KMS-11 (cell line): ENCODE measurements around the gene BRD4.

Experiments
- H2AFZ ChIP-seq: fragments of 200-600 bp; sonication (generic); 2 replicates; pipeline ENCODE4 v1.6.1; 2016; ENCODE audit warnings: antibody characterized with exemption, mixed run types, low read depth
- H3K27ac ChIP-seq: fragments of 200-600 bp; sonication (generic); 2 replicates; pipeline ENCODE4 v1.6.1; 2016; ENCODE audit warnings: mild to moderate bottlenecking, mixed run types
- H3K27me3 ChIP-seq: fragments of 200-600 bp; sonication (generic); 2 replicates; pipeline ENCODE4 v1.6.1; 2017; ENCODE audit warnings: mild to moderate bottlenecking, low read depth, mixed run types, moderate library complexity; ENCODE audit not compliant: insufficient read depth
- H3K36me3 ChIP-seq: fragments of 200-600 bp; sonication (generic); 2 replicates; pipeline ENCODE4 v1.6.1; 2017; ENCODE audit warnings: mild to moderate bottlenecking, mixed run types; ENCODE audit not compliant: insufficient read depth
- H3K4me1 ChIP-seq: fragments of 200-600 bp; sonication (generic); 2 replicates; pipeline ENCODE4 v1.6.1; 2016; ENCODE audit warnings: mild to moderate bottlenecking, low read depth, mixed run types; ENCODE audit not compliant: poor library complexity, severe bottlenecking
- H3K4me2 ChIP-seq: fragments of 200-600 bp; sonication (generic); 2 replicates; pipeline ENCODE4 v1.7.0; 2016; ENCODE audit warnings: mild to moderate bottlenecking, mixed run types
- H3K4me3 ChIP-seq: fragments of 200-600 bp; sonication (generic); IDR thresholded peaks from 2 replicates; pipeline ENCODE4 v1.6.1; 2017; ENCODE audit warnings: low read depth, low read length, mixed read lengths; ENCODE audit not compliant: insufficient read depth
- H3K79me2 ChIP-seq: fragments of 200-600 bp; sonication (generic); 2 replicates; pipeline ENCODE4 v1.6.1; 2016; ENCODE audit warnings: low read depth, mixed run types; ENCODE audit not compliant: insufficient read depth
- H3K9ac ChIP-seq: fragments of 200-600 bp; sonication (generic); 2 replicates; pipeline ENCODE4 v1.6.1; 2016; ENCODE audit warnings: mild to moderate bottlenecking, mixed run types
- H4K20me1 ChIP-seq: fragments of 200-600 bp; sonication (generic); 2 replicates; pipeline ENCODE4 v1.6.1; 2016; ENCODE audit warnings: mild to moderate bottlenecking, mixed run types; ENCODE audit not compliant: insufficient read depth
- TF ChIP-seq, protein P1 (sequence below): fragments of 200-600 bp; sonication (generic); conservative IDR thresholded peaks from 2 replicates; pipeline ENCODE4 v1.6.1; 2017; ENCODE audit warnings: low read depth, mild to moderate bottlenecking, antibody characterized with exemption, low read length, moderate library complexity, mixed read lengths

Gene BRD4

DNA sequence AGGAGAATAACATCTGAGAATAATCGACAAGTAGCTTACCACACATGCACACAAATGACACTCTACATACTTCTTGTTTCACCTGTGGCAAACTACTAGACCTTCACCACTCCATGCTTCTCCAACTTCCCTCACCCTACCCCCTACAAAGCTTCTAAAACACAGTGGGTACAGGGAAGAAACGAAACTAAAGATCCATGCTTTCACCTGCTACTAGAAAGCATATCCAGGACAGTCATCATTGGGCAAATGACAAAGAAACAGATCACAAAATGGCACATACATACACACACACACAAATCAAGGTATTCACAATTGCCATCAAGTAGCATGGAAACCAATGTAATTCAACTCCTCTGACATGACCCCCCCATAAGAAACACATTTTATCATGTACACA is 10.6 kb downstream of the BRD4 start:
- Histone ChIP-seq H3K27me3 (no peaks in the 10 kb centered on the region), H3K4me2 (no peak overlapping the region), H3K79me2 (peaks cover 100% of the 10 kb centered on the region), H3K27ac (no peak overlapping the region), H4K20me1 (peaks cover 96% of the 10 kb centered on the region), H3K36me3 (no peaks in the 10 kb centered on the region), H3K4me1 (peaks cover 79% of the 10 kb centered on the region), H3K9ac (no peak overlapping the region), H3K4me3 (no peak overlapping the region), H2AFZ (no peak overlapping the region)
- TF ChIP-seq, protein P1, sequence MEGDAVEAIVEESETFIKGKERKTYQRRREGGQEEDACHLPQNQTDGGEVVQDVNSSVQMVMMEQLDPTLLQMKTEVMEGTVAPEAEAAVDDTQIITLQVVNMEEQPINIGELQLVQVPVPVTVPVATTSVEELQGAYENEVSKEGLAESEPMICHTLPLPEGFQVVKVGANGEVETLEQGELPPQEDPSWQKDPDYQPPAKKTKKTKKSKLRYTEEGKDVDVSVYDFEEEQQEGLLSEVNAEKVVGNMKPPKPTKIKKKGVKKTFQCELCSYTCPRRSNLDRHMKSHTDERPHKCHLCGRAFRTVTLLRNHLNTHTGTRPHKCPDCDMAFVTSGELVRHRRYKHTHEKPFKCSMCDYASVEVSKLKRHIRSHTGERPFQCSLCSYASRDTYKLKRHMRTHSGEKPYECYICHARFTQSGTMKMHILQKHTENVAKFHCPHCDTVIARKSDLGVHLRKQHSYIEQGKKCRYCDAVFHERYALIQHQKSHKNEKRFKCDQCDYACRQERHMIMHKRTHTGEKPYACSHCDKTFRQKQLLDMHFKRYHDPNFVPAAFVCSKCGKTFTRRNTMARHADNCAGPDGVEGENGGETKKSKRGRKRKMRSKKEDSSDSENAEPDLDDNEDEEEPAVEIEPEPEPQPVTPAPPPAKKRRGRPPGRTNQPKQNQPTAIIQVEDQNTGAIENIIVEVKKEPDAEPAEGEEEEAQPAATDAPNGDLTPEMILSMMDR: no peak

DNA sequence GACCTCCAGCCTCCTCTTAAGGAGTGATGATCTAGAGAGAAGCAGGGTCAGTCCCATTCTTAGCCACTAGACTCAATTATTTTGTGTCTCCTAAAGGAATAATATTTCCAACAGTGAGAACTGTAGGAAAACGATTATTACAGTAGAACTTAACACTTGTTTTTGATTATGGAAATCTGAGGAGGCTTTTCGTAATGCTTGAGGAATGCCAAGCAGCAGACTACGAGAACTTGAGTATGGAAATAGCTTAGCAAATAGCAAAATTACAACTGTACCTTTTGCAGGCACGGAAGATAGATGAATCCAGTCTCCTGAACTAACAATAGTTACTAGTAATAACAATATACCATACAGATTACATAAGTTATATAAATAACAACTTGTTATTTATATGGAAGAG is 12.2 kb downstream of the BRD4 start:
- Histone ChIP-seq H2AFZ (no peak overlapping the region), H3K4me2 (no peak overlapping the region), H3K9ac (no peak overlapping the region), H3K4me3 (no peak overlapping the region), H3K36me3 (no peaks in the 10 kb centered on the region), H4K20me1 (peaks cover 95% of the 10 kb centered on the region), H3K79me2 (peaks cover 100% of the 10 kb centered on the region), H3K4me1 (peaks cover 85% of the 10 kb centered on the region), H3K27me3 (no peaks in the 10 kb centered on the region), H3K27ac (no peak overlapping the region)
- TF ChIP-seq, protein P1: no peak

DNA sequence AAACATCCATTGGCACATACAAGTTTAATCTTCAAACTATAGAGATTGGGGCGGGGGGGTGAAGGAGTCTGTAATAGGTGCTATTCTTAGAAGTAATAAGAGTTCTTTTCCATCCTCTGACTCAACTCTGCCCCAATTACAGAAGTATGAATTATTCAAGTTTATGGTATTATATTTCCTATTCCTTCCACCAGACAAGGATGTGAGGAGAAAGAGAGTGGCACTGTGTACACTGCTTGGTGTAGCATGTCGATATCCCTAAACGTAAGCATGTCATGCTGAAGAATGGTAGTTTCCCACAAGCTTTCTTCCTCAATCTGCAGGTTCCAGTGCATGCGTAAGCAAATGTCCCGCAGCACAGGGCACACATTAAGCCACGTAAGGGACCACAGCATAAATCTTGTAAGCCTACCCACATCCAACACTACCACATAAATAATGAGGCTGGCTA is 14.1 kb downstream of the BRD4 start:
- Histone ChIP-seq H3K4me1 (peaks cover 72% of the 10 kb centered on the region), H4K20me1 (peaks cover 90% of the 10 kb centered on the region), H3K27ac (no peak overlapping the region), H3K9ac (no peak overlapping the region), H3K36me3 (no peaks in the 10 kb centered on the region), H3K27me3 (no peaks in the 10 kb centered on the region), H3K79me2 (peaks cover 100% of the 10 kb centered on the region), H3K4me3 (no peak overlapping the region), H2AFZ (no peak overlapping the region), H3K4me2 (no peak overlapping the region)
- TF ChIP-seq, protein P1: no peak

DNA sequence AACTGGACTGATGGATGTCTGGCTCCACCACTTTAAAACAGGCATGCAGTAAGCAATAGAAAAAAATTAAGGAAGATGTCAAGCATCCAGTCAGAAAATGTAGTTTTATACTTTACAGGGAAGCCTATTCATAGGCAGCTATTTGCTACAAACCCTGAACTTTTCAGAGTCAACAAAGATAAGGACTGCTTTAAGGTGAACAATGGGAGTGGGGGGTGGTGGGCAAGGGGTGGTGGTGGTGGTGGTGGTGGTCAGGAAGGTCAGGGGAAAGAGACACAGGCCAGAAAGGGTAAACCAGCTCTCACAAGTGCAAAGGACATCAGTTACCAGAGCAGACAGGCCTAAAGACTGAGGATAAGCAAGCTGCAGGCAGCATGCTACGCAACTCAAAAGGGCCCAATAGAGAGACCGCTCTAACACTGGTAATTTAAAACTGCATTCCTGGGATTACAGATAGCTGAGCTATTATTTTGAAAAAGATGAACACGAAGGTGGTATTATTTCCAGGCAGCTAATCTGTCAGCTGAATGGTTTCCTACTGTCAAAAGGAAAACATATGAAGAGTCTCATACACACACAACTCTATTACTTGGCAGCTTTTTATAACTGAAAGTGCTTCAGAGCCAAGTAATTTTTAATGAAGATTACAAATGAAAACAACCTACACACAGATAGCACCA is 14.8 kb downstream of the BRD4 start:
- TF ChIP-seq, protein P1: no peak
- H3K36me3 ChIP-seq: no peaks in the 10 kb centered on the region
- no peak overlapping the region for H3K4me3 ChIP-seq
- H2AFZ ChIP-seq: no peak overlapping the region
- H4K20me1 ChIP-seq: peaks cover 83% of the 10 kb centered on the region
- no peaks in the 10 kb centered on the region for H3K27me3 ChIP-seq
- H3K79me2 ChIP-seq: peaks cover 100% of the 10 kb centered on the region
- H3K4me2 ChIP-seq: no peak overlapping the region; the same call in 1 of the 2 replicates
- H3K9ac ChIP-seq: no peak overlapping the region
- H3K27ac ChIP-seq: no peak overlapping the region
- H3K4me1 ChIP-seq: peaks cover 67% of the 10 kb centered on the region
